Stimulated activated CD8-positive, alpha-beta memory T cell treated with anti-CD3 and anti-CD28 coated beads, Interleukin-7, amount 100 ng/mL, for 48 hours (primary cell): Measurements from ENCODE around the gene ELP4.

ENCODE experiments used
- DNase-seq, 2 donors: peaks; one replicate each; pipeline ENCODE4 v3.0.0-alpha.2; 2020; ENCODE audit warnings: low read depth in 1 of 2; ENCODE audit errors: extremely low read depth in 1 of 2

Gene ELP4

GRCh38 chr11:31808721-31809540, 299.4 kb downstream of the ELP4 start:
- DNase-seq, result no peak

DNA sequence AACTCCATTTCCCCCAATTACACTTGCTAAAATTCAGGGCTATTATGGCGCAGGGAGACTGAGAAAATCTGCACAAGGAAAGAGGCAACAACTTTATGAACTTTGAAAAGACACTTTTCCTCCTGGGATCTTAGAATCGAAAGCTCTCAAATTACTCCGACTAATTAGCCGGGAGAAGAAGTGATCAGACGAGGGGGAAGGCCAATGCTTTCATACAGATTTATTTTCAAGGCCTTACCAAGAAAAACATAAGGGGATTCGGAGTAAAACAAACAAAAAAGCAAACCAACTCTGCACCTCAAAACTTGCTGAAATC, 299.9 kb downstream of the ELP4 start:
- no peak for DNase-seq

GRCh38 chr11:31809857-31810778, 300.6 kb downstream of the ELP4 start:
- DNase-seq, result no peak

GRCh38 chr11:31810779-31811647, 301.4 kb downstream of the ELP4 start, which contains the start of gene PAX6:
TSS of gene PAX6 (minus strand) at chr11:31811322. CDS start at chr11:31806411, 4,911 bp downstream.
- no peak for DNase-seq

- no peak for DNase-seq
Observed at GRCh38 chr11:31812383-31813381, 303.1 kb downstream of the ELP4 start.

DNA sequence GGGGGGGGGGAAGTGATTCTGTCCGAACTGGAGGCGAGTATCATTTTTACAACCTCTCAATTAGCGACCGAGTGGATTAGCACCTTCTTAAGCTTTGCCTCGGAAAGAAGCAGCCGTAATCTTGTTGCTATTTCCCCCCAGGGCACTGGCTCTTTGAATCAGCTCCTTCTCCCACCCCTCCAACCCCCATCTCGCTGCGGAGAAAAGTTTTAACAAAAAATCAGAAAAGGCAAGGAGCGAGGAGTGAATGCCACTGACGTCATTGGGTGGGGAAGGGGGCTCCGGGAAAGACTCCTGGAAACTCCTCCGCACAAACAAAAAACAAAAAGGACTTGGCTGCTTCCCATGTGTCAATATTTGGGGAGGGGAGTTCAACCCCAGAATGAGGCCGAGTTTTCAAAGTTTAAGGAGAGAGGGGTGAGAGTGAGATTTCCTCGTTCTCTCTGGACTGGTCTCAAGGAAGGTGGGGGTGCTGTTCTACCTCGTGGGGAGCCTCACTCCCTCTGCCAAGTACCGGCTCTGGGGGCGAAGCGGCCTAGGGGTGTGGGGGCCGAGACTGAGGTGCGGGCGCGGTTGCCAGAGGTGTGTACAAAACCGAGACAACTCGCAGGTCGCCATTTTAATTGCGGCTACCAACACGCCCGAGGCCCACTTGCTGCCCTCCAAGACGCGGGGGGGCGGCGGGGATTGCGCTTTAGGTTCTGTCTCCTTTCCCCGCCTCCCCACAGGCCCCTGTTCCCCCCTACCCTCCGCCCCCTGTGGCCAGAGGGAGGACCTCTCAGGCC, 304.0 kb downstream of the ELP4 start:
- no peak for DNase-seq

- no peak for DNase-seq
Observed at GRCh38 chr11:31814176-31814868, 304.8 kb downstream of the ELP4 start.

- no peak for DNase-seq
Observed at GRCh38 chr11:31815711-31816467, 306.3 kb downstream of the ELP4 start.

DNA sequence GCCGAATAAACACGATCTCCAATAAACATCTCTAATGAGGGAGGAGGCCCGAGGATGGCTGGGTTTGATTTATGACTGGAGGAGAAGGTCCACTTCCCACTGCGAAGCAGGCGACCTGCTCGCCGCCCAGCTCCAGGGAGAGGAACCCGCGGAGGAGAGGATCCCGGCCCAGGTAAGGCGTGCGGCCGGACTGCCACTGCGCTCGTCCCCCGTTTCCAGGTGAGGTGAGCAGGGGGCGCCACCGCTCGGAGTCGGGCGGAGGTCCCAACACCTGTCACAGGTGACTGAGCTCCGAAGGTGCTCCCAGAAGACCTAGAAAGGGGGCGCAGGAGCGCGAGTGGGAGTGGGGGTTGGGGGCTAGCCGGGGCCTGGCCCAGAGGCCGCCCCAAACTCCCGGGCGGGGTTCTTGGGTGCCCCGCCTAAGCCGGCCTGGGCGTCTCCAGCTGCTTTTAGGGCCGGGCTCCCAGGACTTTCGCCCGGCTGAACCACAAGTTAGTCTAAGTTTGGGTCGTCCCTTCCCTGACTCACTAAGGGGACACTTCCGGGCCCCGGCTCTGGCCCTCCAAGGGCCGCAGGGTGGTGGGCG, 307.0 kb downstream of the ELP4 start:
- DNase-seq, result no peak

- DNase-seq, result no peak
Observed at GRCh38 chr11:31817054-31817620, 307.6 kb downstream of the ELP4 start.

- no peak for DNase-seq
Observed at GRCh38 chr11:31817621-31818424, 308.3 kb downstream of the ELP4 start.

GRCh38 chr11:31818425-31818755, 308.8 kb downstream of the ELP4 start:
- DNase-seq, result no peak

DNA sequence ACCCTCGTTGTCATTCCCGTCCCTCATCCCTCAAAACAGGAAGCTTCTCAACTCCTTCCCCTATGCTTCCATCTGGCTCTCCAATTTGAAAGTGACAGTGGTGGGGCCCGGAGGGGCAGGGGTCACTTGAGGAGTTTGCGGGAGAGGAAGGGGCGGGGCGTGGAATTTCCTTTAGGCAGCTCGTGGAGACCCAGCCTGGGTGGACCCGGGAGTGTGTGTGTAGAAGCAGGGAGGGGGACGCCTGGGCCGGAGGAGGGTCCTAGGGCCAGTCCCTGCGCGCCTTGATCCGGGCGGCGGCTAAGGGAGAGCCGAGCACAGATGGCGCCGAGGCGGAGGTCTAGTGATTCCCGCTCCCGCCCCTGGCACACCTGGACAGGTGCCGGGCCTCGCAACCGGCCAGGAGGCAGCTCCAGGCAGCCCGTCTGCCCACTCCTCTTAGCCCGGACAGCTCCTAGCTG, 309.3 kb downstream of the ELP4 start:
- no peak for DNase-seq

GRCh38 chr11:31819621-31820437, 310.3 kb downstream of the ELP4 start:
- no peak for DNase-seq

DNA sequence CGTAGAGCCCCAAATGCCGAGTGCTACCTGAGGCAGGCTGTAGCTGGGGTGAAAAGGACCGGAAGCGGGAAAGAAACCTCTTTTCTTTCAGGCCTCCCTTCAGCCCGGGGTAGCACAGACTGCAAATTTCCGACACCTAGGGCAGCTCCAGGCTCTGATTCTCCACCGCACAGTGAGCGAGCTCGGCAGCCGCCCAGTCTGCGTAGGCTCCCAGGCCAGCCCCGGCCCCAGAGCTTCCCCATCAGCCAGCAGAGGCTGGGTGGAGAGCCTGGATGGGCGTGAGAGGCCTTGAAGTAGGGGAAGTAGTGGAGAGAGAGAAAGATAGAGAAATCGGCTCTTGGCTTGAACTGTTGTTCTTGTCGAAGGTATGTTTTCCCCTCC, 310.9 kb downstream of the ELP4 start:
- DNase-seq, result no peak
